Activated gamma-delta T cell treated with anti-CD3 and anti-CD28 coated beads, Interleukin-2, amount 50 U/mL, for 16 hours (primary cell): ENCODE data around the gene CRK.

Experiments
- DNase-seq: peaks from one replicate; pipeline ENCODE4 v3.0.0-alpha.2; 2020; ENCODE audit warnings: low read depth

CRK gene

GRCh38 chr17:1455797-1456599, at the start of gene CRK:
CRK (minus strand) TSS chr17:1456232; CDS start chr17:1456117, 115 bp downstream.
- DNase-seq = peak; percentile 98

- DNase-seq = no peak
These were observed 49.6 kb upstream of the CRK start for GRCh38 chr17:1505586-1505985.

DNA sequence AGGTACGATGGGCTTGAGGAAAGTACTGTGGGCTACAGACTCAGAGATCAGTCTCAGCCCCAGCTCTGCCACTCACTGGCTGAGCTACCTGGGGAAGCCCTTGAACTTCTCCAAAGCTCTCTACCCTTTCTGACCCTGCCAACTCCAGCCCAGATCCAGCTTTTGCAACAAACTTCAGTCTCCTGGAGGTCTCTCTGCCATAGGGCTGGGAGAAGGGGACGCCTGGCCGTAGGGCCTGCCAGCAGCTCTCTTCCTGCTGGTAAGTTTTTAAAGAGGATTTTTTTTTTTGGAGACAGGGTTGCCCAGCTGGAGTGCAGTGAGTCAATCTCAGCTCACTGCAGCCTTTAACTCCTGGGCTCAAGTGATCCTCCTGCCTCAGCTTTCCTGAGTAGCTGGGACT, 48.8 kb upstream of the CRK start:
- DNase-seq = no peak

DNA sequence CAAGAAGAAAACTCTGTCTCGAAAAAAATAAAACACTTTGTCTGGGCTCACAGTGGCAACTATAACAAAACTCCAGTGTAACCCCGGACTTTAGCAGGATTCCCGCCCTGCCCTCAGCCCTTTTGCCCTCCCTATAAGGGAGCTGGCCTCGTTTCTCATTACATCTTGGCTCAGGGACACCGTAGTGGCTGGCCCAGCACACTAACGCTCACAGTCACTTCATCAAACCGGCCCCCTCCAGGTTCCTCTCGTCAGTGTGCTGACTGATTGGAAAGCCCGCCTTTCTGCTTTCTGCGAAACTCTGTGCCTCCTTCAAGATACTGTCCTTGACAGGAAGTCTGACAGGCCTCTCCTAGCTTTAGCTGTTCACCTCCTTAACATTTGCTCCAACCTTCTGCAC, 47.7 kb upstream of the CRK start:
- no peak for DNase-seq

DNA sequence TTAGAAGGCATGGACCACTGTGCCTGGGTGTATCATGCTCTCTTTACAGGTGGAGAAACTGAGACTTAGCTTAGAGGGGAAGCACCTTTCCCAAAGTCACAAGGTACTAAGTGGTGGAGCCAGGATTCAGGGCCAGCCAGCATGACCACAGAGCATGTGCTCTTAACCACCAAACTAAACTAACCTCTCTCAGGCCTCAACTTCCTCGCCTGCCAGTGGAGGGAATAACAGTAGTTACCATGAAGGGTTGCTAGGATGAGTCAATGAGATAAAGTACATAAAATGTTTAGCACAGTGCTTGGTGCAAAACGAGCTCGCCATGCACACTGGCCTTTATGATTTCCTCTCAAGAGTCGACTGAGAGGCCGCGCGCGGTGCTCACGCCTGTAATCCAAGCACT, 42.8 kb upstream of the CRK start:
- DNase-seq = no peak

- DNase-seq = no peak
These were observed 42.2 kb upstream of the CRK start for GRCh38 chr17:1498233-1498632.

GRCh38 chr17:1497831-1498230, 41.8 kb upstream of the CRK start:
- DNase-seq = no peak

- DNase-seq = no peak
These were observed 40.8 kb upstream of the CRK start for GRCh38 chr17:1496869-1497268.

- DNase-seq = no peak
These were observed 39.4 kb upstream of the CRK start for GRCh38 chr17:1495265-1495989.

- no peak for DNase-seq
These were observed 38.8 kb upstream of the CRK start for GRCh38 chr17:1494736-1495253.

- DNase-seq = no peak
These were observed 38.2 kb upstream of the CRK start for GRCh38 chr17:1494203-1494602.

- no peak for DNase-seq
These were observed 37.4 kb upstream of the CRK start for GRCh38 chr17:1493291-1493980.

GRCh38 chr17:1492249-1493206, 36.5 kb upstream of the CRK start, which contains the start of gene MYO1C:
MYO1C (minus strand) TSS chr17:1492686; CDS start chr17:1492487, 199 bp downstream.
- DNase-seq = no peak

GRCh38 chr17:1491443-1492248, 35.6 kb upstream of the CRK start:
- DNase-seq = no peak

DNA sequence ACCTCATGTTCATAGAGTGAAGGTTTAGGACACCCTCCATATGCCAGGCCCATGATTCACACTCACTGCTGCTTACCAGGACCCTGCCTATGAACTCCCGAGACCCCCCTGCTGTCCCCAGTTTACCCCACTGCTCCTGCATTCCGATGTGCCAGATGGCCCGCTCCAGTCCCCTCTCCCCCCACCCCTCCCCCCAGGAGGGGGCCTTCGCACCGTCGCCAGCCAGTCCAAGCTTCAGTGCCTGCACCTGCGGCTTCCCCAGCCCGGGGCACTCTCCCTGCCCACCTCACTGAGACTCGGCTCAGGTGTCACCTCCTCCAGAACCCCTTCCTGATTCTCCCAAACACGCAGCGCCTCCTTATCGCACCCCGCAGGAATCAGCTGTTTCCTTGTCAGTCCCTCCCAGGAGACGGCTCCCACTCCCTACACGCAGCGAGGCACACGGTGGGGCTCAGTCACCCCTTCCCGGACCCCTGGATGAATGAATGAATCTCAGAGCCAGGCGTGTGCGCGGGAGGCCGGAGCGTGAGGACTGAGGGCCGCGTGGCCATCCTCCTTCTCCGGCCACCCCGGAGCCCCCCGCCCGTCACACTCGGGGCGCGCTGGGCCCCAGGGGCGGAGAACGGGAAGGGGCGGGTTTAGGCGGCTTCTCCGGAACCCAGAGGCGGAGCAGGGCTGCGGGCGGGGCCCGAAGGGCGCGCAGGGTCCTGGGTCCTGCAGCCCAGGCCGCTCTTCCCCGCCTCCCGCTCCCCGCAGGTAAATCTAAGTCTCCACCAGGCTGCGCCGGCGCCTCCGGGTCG, 34.8 kb upstream of the CRK start:
- no peak for DNase-seq

DNA sequence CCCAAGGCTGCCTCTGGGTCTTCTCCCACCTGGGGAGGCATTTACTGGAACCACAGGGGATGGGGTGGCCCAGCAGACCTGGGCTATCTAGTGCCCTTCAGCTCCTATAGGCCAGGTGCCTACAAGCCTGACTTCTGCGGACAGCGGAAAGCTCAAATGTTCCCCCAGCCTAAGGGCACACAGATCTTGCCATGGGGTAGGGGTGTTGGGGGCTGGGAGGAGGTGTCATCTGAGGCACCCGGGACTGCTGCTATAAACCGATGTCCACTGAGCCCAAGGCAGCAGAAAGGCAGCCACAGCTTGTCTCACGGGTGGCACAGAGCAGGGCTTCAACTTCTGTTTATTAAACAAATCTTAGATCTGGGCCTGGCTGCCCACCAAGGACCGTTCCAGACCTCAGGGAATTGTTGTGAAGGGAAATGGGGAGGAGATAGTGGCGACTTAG, 32.8 kb upstream of the CRK start:
- DNase-seq = no peak

DNA sequence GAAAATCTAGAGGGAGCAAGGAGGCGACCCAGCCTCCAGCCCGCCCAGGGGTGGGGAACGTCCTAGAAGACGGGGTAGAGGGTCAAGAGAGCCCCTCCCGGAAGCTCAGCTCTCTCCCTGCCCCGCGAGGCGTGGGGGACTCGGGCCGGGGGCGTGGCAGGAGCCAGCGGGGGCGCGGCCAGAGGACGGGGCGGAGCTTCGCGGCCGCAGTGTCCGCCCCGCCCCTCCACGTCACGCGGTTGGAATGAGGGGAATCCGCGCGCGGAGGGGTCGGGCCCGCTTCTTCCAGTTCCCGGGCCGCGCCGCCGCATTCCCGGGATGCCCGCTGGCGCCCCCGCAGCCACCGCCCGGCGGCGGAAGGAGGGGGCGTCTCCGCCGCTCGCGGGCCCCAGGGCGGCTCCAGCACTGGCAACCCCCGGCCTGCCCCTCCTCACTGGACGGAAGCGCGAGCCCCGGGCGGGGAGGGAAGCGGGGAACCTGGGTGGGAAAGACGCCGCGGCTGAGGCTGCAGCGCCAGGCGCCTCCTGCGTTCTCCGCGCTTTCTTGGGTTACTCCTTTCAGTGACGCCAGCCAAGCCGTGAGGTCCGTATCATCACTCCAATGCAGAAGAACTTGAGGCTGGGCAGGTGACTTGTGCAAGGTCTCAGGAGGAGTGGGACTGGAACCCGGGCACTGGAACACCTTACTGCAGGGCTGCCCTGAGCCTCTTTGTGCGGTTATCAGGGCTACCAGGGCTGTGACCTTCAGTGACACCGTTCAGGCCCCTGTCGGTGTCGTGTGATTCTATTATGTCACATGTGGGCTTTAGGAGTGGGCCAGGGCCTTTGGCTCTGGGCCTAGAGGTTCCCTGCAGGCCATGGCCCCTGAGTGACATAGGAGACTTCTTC, 32.1 kb upstream of the CRK start:
- peak; percentile 46 for DNase-seq
